ENCODE results near the gene DISC1.

- no peak for TF ChIP-seq EZH2 (IDR thresholded peaks at IDR 0.05; ENCODE audit: insufficient read depth, poor library complexity, severe bottlenecking)
- TF ChIP-seq EZH2phosphoT487 (IDR thresholded peaks at IDR 0.05; ENCODE audit: insufficient read depth, low read depth), result no peak
Observed at GRCh38 chr1:231666937-231667608, 40.5 kb downstream of the DISC1 start.

All from GM23248 (cell line).